Spleen (tissue), 11 donors: Measurements from ENCODE around the gene AKNA. TPM values are rescaled to one million over a fixed set of nuclear protein-coding genes. Genes with fewer than 3 reads are reported as not detected.
A peak's percentile ranks its signal among the peaks of the same experiment; 100 is the strongest.

Experiments used
- DNase-seq: peaks from one replicate; pipeline ENCODE4 v3.0.0-alpha.2; 2020
- H3K27ac ChIP-seq, 8 donors: fragments of 200-600 bp; sonication (generic) in 7 of 8; 1 replicate in 4 of 8; 2 replicates in 4 of 8; pipeline versions ENCODE4 v1.5.0 to v1.8.0; 2016 to 2021; ENCODE audit warnings: inconsistent platforms in 4 of 8, mild to moderate bottlenecking in 4 of 8, moderate library complexity in 1 of 8
- H3K27me3 ChIP-seq, 7 donors: fragments of 200-600 bp; sonication (generic) in 6 of 7; replicated peaks in 1 of 7; 1 replicate in 4 of 7; 2 replicates in 3 of 7; pipeline versions ENCODE4 v1.5.0 to v1.8.0; 2016 to 2021; ENCODE audit warnings: inconsistent platforms in 3 of 7, mild to moderate bottlenecking in 1 of 7
- H3K36me3 ChIP-seq, 6 donors: fragments of 200-600 bp; sonication (generic) in 5 of 6; 1 replicate in 4 of 6; 2 replicates in 2 of 6; pipeline versions ENCODE4 v1.5.0 to v1.8.0; 2016 to 2021; ENCODE audit warnings: inconsistent platforms in 2 of 6
- H3K4me1 ChIP-seq, 6 donors: fragments of 200-600 bp; sonication (generic) in 5 of 6; 1 replicate in 3 of 6; 2 replicates in 3 of 6; pipeline versions ENCODE4 v1.5.0 to v1.8.0; 2016 to 2021; ENCODE audit warnings: inconsistent platforms in 3 of 6
- H3K4me3 ChIP-seq, 8 donors: fragments of 200-600 bp; sonication (generic) in 7 of 8; 1 replicate in 4 of 8; 2 replicates in 4 of 8; pipeline versions ENCODE4 v1.5.0 to v1.8.0; 2016 to 2021; ENCODE audit warnings: inconsistent platforms in 4 of 8, mild to moderate bottlenecking in 4 of 8, moderate library complexity in 2 of 8
- H3K9me3 ChIP-seq, 8 donors: fragments of 200-600 bp; sonication (generic) in 7 of 8; 1 replicate in 4 of 8; 2 replicates in 4 of 8; pipeline versions ENCODE4 v1.5.0 to v1.8.0; 2016 to 2021; ENCODE audit warnings: inconsistent platforms in 4 of 8
- POLR2A ChIP-seq, 3 donors: fragments of 450-650 bp; IDR thresholded peaks; one replicate each; pipeline ENCODE4 v1.5.1; 2017; ENCODE audit warnings: antibody characterized with exemption in 3 of 3, mild to moderate bottlenecking in 1 of 3
- POLR2AphosphoS5 ChIP-seq, 3 donors: sonication (generic); formaldehyde crosslinking; IDR thresholded peaks; one replicate each; pipeline ENCODE4 v1.5.1; 2017; ENCODE audit warnings: antibody characterized with exemption in 3 of 3
- WGBS, 5 donors: extraction: QIAGEN DNeasy Blood & Tissue Kit in 3 of 5; methylation state at CpG; one replicate each; pipeline versions ENCODE4 v1.1.5 to v1.1.7; 2013 to 2018; 5-methylcytosine and 5-hydroxymethylcytosine counted together
- intact Hi-C: fragments of 100-400 bp; cut with DNase I; formaldehyde crosslinking; loops from one replicate; pipeline ENCODE4 v1.15.0; 2023; ENCODE audit warnings: low total_unique reads
- polyA plus RNA-seq, 3 donors: library from polyadenylated mRNA; stranded (reverse); fragments of 200-250 nt; gene quantifications; one replicate each; pipeline ENCODE4 v1.2.1, GENCODE V29; 2013
- total RNA-seq, 7 donors: library from RNA; depleted of rRNA in 3 of 7; stranded (reverse); fragments of >200 nt in 3 of 7; fragmentation: NEBNext Ultra II Directional in 4 of 7; extraction: Animal tissue kit (Norgen Biotek cat#: 25700) in 4 of 7; gene quantifications; one replicate each; pipeline versions ENCODE4 v1.1.0 to v1.2.1, GENCODE V29; 2016 to 2021
- TF ChIP-seq, protein P1 (sequence below), 11 experiments: fragments of 200-600 bp in 7 of 11; fragments of 450-650 bp in 4 of 11; sonication (generic) in 4 of 11; IDR thresholded peaks in 8 of 11; conservative IDR thresholded peaks in 3 of 11; 1 replicate in 7 of 11; 2 replicates in 4 of 11; pipeline versions ENCODE4 v1.4.0 to v1.8.0; 2016 to 2021; ENCODE audit warnings: antibody characterized with exemption in 11 of 11, inconsistent platforms in 4 of 11, mild to moderate bottlenecking in 1 of 11
- donor health status: healthy with polysubstance abuse.
- donor health status: DM: no; HTN: no; CAD: no; lungs with moderate emphysema.
- donor health status: DM: no; HTN: no; CAD: no.
- donor health status: Bipolar disorder and iron deficiency.
- donor health status: healthy.
- donor health status: DM: no; HTN: no; CAD: no.
- donor health status: DM: yes; HTN: yes; CAD: no.

AKNA gene
- total and polyA plus RNA-seq, 10 donors: 92.9 to 324 (median 216) TPM

- no peaks in the 10 kb centered on the region for H3K27me3 ChIP-seq
- peaks cover 4 to 100% (median 100%) of the 10 kb centered on the region in 6 donors for H3K36me3 ChIP-seq
- peak; percentile 70 for DNase-seq
- peak overlapping the region in 6 of 8 donors; percentile 4 to 76 (median 54) for H3K27ac ChIP-seq
- peaks cover 0 to 54% (median 16%) of the 10 kb centered on the region in 6 donors for H3K4me1 ChIP-seq
- TF ChIP-seq, protein P1, sequence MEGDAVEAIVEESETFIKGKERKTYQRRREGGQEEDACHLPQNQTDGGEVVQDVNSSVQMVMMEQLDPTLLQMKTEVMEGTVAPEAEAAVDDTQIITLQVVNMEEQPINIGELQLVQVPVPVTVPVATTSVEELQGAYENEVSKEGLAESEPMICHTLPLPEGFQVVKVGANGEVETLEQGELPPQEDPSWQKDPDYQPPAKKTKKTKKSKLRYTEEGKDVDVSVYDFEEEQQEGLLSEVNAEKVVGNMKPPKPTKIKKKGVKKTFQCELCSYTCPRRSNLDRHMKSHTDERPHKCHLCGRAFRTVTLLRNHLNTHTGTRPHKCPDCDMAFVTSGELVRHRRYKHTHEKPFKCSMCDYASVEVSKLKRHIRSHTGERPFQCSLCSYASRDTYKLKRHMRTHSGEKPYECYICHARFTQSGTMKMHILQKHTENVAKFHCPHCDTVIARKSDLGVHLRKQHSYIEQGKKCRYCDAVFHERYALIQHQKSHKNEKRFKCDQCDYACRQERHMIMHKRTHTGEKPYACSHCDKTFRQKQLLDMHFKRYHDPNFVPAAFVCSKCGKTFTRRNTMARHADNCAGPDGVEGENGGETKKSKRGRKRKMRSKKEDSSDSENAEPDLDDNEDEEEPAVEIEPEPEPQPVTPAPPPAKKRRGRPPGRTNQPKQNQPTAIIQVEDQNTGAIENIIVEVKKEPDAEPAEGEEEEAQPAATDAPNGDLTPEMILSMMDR (IDR thresholded peaks at IDR 0.05 in 8 of 11, conservative IDR thresholded peaks at IDR 0.05 in 3 of 11): no peak
- peak in 2 of 3 donors; percentile 38 to 70 for TF ChIP-seq POLR2AphosphoS5 (IDR thresholded peaks at IDR 0.05)
- no peak overlapping the region for H3K4me3 ChIP-seq
- intact Hi-C loops: loop anchor here (10.0 kb wide), 1 partner anchor 54 kb away; no protein-coding TSS in a partner anchor
- H3K9me3 ChIP-seq: no peaks in the 10 kb centered on the region
- WGBS, 5 donors: 88 to 92% (median 91%) methylated on average over 12 of the region's 12 CpGs
These were observed 46.5 kb downstream of the AKNA start for GRCh38 chr9:114341152-114341830.

DNA sequence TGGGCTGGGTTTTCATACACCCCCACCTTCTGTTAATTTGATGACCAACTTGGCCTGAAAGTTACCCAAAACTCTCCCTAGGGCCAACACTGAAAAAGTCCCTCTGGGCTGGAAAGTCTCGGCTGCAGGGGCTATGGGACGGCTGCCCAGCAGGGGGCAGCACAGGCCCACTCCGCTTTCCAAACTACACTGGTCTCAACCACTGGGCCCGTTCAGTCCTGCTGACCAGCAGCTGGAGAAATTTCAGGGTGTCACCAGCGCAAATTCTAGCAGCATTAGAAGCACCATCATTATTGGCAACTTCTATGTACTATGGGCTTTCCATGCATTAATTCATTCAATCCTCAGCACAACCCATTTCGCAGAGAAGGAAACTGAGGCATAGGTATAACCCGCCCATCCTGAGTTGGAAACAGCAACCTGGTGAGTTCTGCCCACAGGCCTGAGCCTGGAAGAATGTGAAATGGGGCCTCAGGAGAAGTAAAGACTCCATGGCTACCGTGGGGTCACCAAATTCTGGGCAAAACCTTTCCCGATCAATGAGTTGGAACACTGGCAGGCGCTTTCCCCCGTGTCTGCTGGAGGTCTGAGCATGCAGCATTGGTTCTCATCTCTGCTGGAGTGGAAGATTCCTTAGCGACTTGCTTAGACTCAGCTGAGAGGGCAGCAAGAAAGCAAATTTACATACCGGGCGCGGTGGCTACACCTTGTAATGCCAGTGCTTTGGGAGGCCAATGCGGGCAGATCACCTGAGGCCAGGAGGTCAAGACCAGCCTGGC, 48.5 kb downstream of the AKNA start:
- peaks cover 0 to 54% (median 16%) of the 10 kb centered on the region in 6 donors for H3K4me1 ChIP-seq
- peak; percentile 88 for DNase-seq
- no peaks in the 10 kb centered on the region for H3K27me3 ChIP-seq
- peak overlapping the region in 3 of 8 donors; percentile 64 to 76 (median 74) for H3K27ac ChIP-seq
- peaks cover 0 to 4% (median 0%) of the 10 kb centered on the region in 8 donors for H3K9me3 ChIP-seq
- TF ChIP-seq, protein P1 (IDR thresholded peaks at IDR 0.05 in 8 of 11, conservative IDR thresholded peaks at IDR 0.05 in 3 of 11): peak; percentile 70 to 93 (median 85)
- TF ChIP-seq POLR2AphosphoS5 (IDR thresholded peaks at IDR 0.05) (peak; percentile 65 to 74 (median 71)), POLR2A (IDR thresholded peaks at IDR 0.05) (no peak)
- H3K4me3 ChIP-seq: no peak overlapping the region
- 79 to 83% (median 80%) methylated on average over 14 to 16 of the region's 16 CpGs for WGBS, 5 donors
- intact Hi-C loops: no loop called here
- peaks cover 3 to 100% (median 99%) of the 10 kb centered on the region in 6 donors for H3K36me3 ChIP-seq

DNA sequence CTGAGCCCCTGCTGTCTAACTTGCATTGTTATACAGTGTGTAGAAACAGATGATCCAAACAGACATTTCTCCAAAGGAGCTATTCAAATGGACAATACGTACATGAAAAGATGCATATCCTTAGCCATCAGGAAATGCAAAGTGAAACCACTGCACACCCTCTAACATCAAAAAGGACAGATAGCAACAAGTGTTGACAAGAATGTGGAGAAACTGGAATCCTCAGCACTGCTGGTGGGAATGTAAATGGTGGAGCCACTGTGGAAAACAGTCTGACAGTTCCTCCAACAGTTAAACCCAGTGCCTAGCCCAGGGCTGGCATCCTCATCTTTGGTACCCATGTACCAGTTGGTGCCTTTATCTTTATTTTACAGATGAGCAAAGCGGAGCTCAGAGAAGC, 49.6 kb downstream of the AKNA start:
- Histone ChIP-seq H3K27me3 (no peaks in the 10 kb centered on the region), H3K27ac (peak overlapping the region in 2 of 8 donors; percentile 74 to 76), H3K4me3 (no peak overlapping the region), H3K9me3 (peaks cover 0 to 4% (median 0%) of the 10 kb centered on the region in 8 donors), H3K36me3 (peaks cover 3 to 91% (median 89%) of the 10 kb centered on the region in 6 donors), H3K4me1 (peaks cover 0 to 47% (median 16%) of the 10 kb centered on the region in 6 donors)
- intact Hi-C loops: no loop called here
- no peak for DNase-seq
- TF ChIP-seq, protein P1 (IDR thresholded peaks at IDR 0.05 in 8 of 11, conservative IDR thresholded peaks at IDR 0.05 in 3 of 11): no peak
- peak in 1 of 3 donors; percentile 2 for TF ChIP-seq POLR2AphosphoS5 (IDR thresholded peaks at IDR 0.05)
- WGBS, 5 donors: 83 to 95% (median 91%) methylated on average over 2 of the region's 2 CpGs
